Measurements from ENCODE around the gene CTNNAL1.

GRCh38 chr9:108937561-108938305 lies 75.6 kb downstream of the CTNNAL1 start:
- TF ChIP-seq EZH2 (IDR thresholded peaks at IDR 0.05; ENCODE audit: borderline replicate concordance, insufficient read depth, low read depth, low read length, poor library complexity, severe bottlenecking) = no peak
- no peak for TF ChIP-seq CTCF (IDR thresholded peaks at IDR 0.05)
